D341Med (cell line): ENCODE results near the gene C1QL4.
A peak's percentile ranks its signal among the peaks of the same experiment; 100 is the strongest.
"Not testable (repeated sequence)": the region's sequence is repeated elsewhere in the genome, so short reads cannot be mapped to it uniquely, and the experiment has no call there.

Experiments
- DNase-seq: peaks from one replicate; pipeline ENCODE4 v3.0.0; 2012; ENCODE audit warnings: low spot score

The C1QL4 gene

GRCh38 chr12:49333778-49334177 lies 3.2 kb downstream of the C1QL4 start:
- not testable (repeated sequence) for DNase-seq

GRCh38 chr12:49332891-49333371 lies 4.1 kb downstream of the C1QL4 start:
- DNase-seq = no peak

- no peak for DNase-seq
These were observed 4.5 kb downstream of the C1QL4 start for GRCh38 chr12:49332441-49332861.

DNA sequence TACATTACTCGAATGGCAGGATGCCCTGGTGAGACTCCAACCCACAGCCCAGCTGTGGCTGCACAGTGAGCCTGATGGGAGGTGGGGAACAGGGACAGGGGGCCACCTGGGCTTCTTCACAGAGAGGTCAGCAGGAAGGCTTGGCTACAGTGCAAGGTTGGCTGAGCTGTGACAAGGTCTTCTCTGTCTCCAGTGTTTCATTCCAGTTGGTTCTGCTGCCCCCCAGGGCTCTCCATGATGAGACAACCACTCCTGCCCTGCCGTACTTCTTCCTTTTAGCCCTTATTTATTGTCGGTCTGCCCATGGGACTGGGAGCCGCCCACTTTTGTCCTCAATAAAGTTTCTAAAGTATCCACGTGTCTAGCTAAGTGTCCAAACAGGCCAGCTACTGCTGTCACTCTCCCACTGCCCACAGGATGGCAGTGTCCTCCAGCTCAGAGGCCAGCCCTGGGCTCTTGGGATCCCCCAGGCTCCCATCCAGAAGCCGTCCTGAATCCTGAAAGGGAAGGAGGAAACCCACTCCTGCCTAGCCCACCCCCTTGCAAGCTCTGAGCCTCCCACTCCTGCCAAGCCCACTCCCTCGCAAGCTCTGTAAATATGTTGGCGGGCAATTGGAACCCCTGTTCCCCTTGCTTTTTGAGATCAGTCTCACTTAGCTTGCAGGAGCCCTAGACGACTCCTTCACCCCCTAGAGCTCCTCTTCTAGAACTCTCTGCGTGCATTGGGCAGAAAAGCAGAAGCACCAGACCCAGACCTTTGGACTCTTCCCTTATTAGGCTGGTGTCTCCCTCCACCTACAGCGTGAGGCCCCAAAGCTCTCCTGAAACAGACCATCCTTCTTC lies 5.4 kb downstream of the C1QL4 start:
- peak; percentile 78 for DNase-seq

- no peak for DNase-seq
These were observed 6.2 kb downstream of the C1QL4 start for GRCh38 chr12:49330631-49331379.

DNA sequence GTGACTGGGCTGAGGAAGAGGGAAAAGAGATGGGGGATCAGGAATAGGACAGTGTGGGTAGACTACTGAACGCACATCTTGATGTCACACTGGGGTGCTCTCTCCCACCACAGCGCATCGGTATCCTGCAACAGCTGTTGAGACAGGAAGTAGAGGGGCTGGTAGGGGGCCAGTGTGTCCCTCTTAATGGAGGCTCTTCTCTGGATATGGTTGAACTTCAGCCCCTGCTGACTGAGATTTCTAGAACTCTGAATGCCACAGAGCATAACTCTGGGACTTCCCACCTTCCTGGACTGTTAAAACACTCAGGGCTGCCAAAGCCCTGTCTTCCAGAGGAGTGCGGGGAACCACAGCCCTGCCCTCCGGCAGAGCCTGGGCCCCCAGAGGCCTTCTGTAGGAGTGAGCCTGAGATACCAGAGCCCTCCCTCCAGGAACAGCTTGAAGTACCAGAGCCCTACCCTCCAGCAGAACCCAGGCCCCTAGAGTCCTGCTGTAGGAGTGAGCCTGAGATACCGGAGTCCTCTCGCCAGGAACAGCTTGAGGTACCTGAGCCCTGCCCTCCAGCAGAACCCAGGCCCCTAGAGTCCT lies 6.9 kb downstream of the C1QL4 start:
- no peak for DNase-seq

DNA sequence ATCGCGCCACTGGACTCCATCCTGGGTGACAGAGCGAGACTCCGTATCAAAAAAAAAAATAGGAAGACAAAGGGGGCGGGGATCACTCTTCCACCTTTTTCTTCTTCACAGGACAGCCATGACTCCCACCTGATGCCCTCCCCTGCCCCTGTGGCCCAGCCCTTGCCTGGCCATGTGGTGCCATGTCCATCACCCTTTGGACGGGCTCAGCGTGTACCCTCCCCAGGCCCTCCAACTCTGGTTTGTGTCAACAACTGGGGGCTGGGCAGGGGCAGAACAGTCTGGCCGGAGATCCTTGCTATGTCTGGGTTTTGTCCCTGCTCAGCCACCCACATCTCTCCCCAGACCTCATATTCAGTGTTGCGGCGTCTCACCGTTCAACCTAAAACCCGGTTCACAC lies 8.2 kb downstream of the C1QL4 start:
- peak; percentile 9 for DNase-seq

DNA sequence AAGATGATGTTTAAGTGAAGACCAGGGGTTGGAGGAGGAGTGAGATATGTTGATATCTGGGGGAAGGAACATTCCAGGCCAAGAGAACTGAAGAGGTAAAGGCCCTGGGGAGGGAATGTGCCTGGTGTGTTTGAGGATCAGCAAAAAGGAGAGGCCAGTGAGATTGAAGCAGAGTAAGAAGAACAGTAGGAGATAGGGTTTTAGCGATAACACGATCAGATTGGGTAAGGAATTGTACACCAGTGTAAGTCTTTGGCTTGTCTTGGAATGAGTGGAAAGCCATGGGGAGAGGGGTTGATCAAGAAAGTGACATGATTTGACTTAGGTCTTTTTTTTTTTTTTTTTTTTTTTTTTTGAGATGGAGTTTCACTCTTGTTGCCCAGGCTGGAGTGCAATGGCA lies 9.1 kb downstream of the C1QL4 start:
- DNase-seq = no peak

DNA sequence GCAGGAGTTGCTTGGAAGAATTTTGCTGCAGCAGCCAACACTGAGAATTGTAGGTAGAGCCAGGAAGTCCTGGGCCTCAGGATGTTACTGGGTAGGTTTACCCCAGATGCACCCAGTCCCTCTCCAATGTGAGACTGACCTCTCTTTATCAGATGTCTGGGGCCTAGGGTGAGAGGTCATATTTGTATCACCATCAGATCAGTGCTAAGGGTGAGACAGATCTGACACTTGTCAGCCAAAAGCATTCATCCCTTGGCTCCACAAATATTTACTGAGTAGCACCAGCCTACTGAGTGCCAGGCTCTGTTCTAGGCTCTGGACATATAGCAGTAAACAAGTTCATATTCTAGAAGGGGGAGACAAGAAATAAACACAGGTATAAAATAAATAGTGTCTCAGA lies 9.6 kb downstream of the C1QL4 start:
- peak; percentile 0 for DNase-seq

DNA sequence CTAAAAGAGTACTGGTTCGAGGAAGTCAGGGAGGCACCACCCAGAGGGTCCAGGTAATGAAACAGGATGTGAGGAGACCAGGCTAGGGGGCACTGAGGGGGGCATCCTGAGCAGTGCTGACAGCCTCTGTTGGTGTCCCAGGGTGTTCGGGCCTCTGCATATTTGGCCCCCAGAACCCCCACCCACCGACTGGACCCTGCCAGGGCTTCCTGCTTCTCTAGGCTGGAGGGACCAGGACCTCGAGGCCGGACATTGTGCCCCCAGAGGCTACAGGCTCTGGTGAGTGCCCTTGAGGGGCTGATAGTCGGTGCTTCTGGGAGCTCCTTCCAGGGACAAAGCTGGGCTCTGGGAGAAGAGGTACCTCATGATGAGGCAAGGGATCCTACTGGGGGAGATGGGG lies 11.4 kb downstream of the C1QL4 start:
- no peak for DNase-seq

GRCh38 chr12:49323524-49324097 lies 13.4 kb downstream of the C1QL4 start:
- peak; percentile 34 for DNase-seq

DNA sequence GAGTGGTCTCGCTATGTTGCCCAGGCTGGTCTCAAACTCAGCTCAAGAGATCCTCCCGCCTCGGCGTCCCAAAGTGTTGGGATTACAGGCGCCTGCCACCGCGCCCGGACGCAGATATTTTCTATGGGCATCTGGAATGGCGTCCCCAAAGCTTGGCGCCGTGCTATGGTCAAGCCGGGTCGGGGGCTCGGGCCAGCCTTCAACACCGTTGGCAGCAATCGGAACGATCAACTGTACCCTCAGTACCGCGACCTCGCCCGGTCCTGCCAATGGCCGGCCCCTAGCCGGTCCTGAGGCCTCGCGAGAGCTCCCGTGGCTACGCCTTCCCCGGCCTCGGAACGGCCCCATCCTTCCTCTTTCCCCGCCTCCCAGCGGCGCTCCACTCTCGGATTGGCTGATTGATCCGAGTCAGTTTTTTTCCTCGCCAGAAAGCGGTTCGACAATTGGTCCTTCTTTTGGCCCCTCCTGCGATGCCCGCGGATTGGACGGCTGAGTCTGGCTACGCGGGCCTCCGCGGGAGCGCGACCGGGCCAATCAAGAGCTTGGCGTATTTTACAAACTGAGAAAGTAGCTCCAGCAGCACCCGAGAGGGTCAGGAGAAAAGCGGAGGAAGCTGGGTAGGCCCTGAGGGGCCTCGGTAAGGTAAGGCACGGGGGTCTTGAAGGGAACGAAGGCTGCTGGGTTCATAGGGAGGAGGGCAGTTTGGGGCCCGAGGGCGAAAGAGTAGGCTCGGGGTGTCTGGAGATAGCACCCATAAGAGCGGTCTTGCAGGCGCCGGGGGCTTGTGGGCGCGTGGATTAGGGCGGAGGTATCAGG lies 14.1 kb downstream of the C1QL4 start, which contains the start of gene TROAP:
TROAP (plus strand) TSS at position 548 of the 816 bp plus-strand sequence. CDS start 354 bp downstream, outside the sequence.
- peak; percentile 99 for DNase-seq

DNA sequence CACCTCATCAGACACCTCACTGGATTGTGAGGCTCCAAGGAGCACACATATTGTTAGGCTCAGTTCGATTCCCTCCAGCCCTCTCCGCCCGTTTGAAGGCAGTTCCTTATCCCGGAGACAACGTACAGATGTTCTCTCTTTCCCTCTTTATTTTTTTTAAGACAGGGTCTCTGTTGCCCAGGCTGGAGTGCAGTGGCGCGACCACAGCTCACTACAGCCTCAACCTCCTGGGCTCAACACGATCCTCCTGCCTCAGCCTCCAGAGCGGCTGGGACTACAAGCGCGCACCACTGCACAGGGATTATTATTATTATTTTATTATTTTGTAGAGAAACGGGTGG lies 14.7 kb downstream of the C1QL4 start:
- DNase-seq = no peak

- DNase-seq = not testable (repeated sequence)
These were observed 16.4 kb downstream of the C1QL4 start for GRCh38 chr12:49320411-49321103.

GRCh38 chr12:49317118-49317517 lies 19.9 kb downstream of the C1QL4 start:
- DNase-seq = not testable (repeated sequence)

GRCh38 chr12:49314811-49315210 lies 22.2 kb downstream of the C1QL4 start:
- no peak for DNase-seq

GRCh38 chr12:49310451-49311000 lies 26.5 kb downstream of the C1QL4 start:
- not testable (repeated sequence) for DNase-seq

- no peak for DNase-seq
These were observed 27.6 kb downstream of the C1QL4 start for GRCh38 chr12:49309386-49309785.

DNA sequence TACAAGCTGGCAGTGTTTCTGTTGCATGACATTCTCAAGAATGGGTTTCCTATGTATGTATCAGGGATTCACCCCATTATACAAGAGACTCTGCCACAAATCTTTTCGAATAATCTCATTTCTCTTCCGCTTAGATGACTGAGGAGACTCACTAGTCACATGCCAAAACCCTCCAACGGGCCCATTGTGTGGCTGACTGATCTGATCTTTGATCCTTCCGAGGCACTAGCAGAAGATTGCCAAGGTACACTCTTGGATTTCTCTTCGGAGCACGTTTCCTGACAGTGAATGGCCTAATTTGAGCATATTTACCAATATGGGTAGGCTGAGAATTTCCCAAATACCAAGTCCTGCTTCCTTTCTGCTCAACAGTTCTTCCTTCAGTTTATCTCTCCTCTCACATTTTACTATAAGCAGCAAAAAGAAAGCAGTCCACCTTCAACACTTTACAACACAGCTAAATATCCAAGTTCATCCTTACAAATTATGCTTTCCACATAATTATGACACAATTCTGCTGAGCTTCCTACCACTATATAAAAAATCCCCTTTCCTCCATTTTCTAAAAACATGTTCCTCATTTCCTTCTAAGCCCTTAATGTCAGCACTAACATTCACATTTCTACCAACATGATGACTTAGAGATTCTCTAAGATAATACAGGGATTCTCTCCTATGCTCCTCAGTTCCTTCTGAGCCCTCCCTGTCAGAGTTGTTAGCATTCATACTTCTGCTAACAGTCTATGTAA lies 31.1 kb downstream of the C1QL4 start:
- DNase-seq = no peak

DNA sequence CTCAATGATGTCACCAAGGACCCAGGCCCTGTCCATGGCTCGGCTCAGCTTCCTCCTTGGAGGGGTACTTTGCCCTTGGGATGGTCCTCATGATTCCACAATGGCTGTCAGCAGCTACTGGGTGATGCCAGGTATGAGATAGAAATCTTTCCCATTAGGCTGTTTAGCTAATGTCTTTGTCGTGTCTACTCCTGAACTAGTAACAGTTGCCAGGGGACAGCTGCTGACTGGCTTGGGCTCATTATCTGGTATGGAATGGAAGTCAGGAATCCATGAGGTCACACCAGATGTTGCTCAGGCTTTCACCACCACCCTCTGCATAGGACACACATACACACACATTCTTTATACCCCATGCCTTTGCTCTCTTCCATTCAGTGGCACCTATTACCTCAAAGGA lies 32.8 kb downstream of the C1QL4 start:
- no peak for DNase-seq
